Lung (tissue), 12 donors: ENCODE measurements around the gene C18orf63. TPM values are rescaled to one million over a fixed set of nuclear protein-coding genes. Genes with fewer than 3 reads are reported as not detected.

Source experiments
- ATAC-seq: fragments of 200-7000 bp; cut with Tn5 transposase; one replicate; pipeline ENCODE4 v1.9.1; 2020; ENCODE audit warnings: moderate number of reproducible peaks; ENCODE audit not compliant: insufficient read depth, low FRiP score
- DNase-seq, 3 donors: peaks; one replicate each; pipeline ENCODE4 v3.0.0-alpha.2; 2013 to 2017
- H3K27ac ChIP-seq, 2 donors: one replicate each; pipeline ENCODE4 v1.5.1; 2013; ENCODE audit warnings: mild to moderate bottlenecking in 2 of 2, moderate library complexity in 2 of 2, control low read depth in 1 of 2, inconsistent platforms in 1 of 2, low read depth in 1 of 2, low read length in 1 of 2
- H3K27me3 ChIP-seq, 3 donors: one replicate each; pipeline ENCODE4 v1.5.1; 2013; ENCODE audit warnings: low read length in 2 of 3; ENCODE audit not compliant: control insufficient read depth in 3 of 3, insufficient read depth in 3 of 3
- H3K36me3 ChIP-seq, 4 donors: one replicate each; pipeline ENCODE4 v1.5.1; 2013; ENCODE audit warnings: low read length in 4 of 4, mild to moderate bottlenecking in 1 of 4, moderate library complexity in 1 of 4; ENCODE audit not compliant: control insufficient read depth in 4 of 4, insufficient read depth in 4 of 4
- H3K4me1 ChIP-seq, 5 donors: one replicate each; pipeline ENCODE4 v1.5.1; 2013; ENCODE audit warnings: low read length in 5 of 5, mild to moderate bottlenecking in 2 of 5, moderate library complexity in 1 of 5; ENCODE audit not compliant: control insufficient read depth in 5 of 5, insufficient read depth in 5 of 5
- H3K4me3 ChIP-seq: one replicate; pipeline ENCODE4 v1.5.1; 2013; ENCODE audit warnings: mild to moderate bottlenecking, control low read depth, moderate library complexity
- H3K9ac ChIP-seq, 2 donors: one replicate each; pipeline ENCODE4 v1.5.1; 2013; ENCODE audit warnings: low read length in 2 of 2, control low read depth in 1 of 2; ENCODE audit not compliant: insufficient read depth in 1 of 2
- H3K9me3 ChIP-seq, 4 donors: one replicate each; pipeline ENCODE4 v1.5.1; 2013; ENCODE audit warnings: low read length in 3 of 4, mild to moderate bottlenecking in 1 of 4, moderate library complexity in 1 of 4; ENCODE audit not compliant: control insufficient read depth in 4 of 4, insufficient read depth in 3 of 4
- CTCF ChIP-seq: IDR thresholded peaks from 2 replicates; pipeline ENCODE4 v1.5.1; 2012; ENCODE audit warnings: mild to moderate bottlenecking; ENCODE audit errors: control extremely low read depth, extremely low read depth
- WGBS, 2 donors: extraction: QIAGEN DNeasy Blood & Tissue Kit; methylation state at CpG; one replicate each; pipeline ENCODE4 v1.1.7; 2013; 5-methylcytosine and 5-hydroxymethylcytosine counted together
- polyA plus RNA-seq, 2 donors: library from polyadenylated mRNA; stranded (reverse); fragments of 200-250 nt; gene quantifications; one replicate each; pipeline ENCODE4 v1.2.1, GENCODE V29; 2013
- total RNA-seq, 2 donors: library from RNA; depleted of rRNA in 1 of 2; stranded (reverse); fragments of >200 nt in 1 of 2; gene quantifications; one replicate each; pipeline ENCODE4 v1.2.1, GENCODE V29; 2014 to 2021
- donor health status: control.
- donor health status: control.
- donor health status: Bipolar disorder and iron deficiency.
- donor health status: healthy.
- donor health status: DM: yes; HTN: yes; CAD: no.

C18orf63 gene
- total and polyA plus RNA-seq, 4 donors: 0.14 to 0.55 (median 0.38) TPM

DNA sequence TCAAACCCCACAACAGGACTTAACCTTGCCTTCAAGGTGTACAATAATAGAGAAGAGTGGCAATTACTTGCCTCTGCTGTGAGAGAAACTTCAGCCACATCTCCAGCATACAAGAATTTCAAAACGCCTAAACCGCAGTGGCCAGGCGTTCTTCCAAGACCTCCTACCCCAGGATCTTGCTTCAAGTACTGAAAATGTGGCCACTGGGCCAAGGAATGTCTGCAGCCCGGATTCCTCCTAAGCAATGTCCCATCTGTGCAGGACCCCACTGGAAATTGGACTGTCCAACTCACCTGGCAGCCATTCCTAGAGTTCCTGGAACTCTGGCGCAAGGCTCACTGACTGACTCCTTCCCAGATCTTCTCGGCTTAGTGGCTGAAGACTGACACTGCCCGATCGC is 21.1 kb upstream of the C18orf63 start:
- WGBS, 2 donors: 92 to 95% methylated on average over 8 of the region's 8 CpGs
- DNase-seq: no peak

DNA sequence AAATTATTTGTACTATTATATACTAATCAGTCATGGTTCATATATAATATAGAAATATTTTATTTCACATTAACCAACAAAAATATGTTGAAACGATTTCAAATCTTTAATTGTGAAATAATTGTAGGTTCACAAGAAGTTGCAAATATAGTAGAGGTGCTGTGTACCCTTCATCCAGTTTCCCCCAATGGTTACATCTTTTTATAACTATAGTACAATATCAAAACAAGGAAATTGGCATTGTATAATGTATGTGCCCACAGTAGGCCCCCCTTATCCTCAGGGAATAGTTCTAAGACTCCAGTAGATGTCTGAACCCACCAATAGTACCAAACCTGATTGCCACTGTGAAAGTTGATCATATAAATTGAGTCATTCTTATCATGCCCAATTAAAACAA is 16.5 kb upstream of the C18orf63 start:
- 83 to 90% methylated on average over 1 of the region's 1 CpG for WGBS, 2 donors
- Histone ChIP-seq H3K9me3 (no peaks in the 10 kb centered on the region), H3K27me3 (no peaks in the 10 kb centered on the region), H3K4me1 (peaks cover 0 to 2% (median 0%) of the 10 kb centered on the region in 5 donors), H3K27ac (no peak overlapping the region), H3K4me3 (no peak overlapping the region), H3K36me3 (no peaks in the 10 kb centered on the region), H3K9ac (no peak overlapping the region)
- TF ChIP-seq CTCF: no peak
- DNase-seq: no peak
- no peak for ATAC-seq

More for the DNA sequence above, 21.1 kb upstream of the C18orf63 start:
- Histone ChIP-seq H3K27me3 (no peaks in the 10 kb centered on the region), H3K4me1 (peaks cover 0 to 15% (median 1%) of the 10 kb centered on the region in 5 donors), H3K9ac (no peak overlapping the region), H3K9me3 (no peaks in the 10 kb centered on the region), H3K36me3 (peaks cover 0 to 3% (median 0%) of the 10 kb centered on the region in 4 donors), H3K27ac (no peak overlapping the region), H3K4me3 (no peak overlapping the region)
- ATAC-seq: no peak
- no peak for TF ChIP-seq CTCF

DNA sequence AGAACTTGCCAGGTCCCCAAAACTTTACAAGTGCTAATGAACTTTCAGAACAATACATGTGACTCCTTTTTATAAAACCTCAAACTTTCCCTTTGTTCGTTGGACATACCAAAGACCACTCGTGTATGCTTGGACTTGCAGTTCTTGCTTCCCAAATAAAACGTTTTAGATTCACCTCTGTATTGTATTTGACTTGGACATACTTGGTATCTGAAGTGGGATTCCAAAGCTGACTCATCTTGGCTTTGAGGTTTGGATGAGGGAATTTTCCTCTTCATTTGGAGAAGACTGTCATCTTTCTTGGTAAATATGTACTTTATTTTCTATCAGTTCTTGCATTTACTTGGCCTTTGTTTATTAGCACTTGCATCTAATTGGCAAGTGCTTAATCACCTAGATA is 15.9 kb upstream of the C18orf63 start:
- H3K36me3 ChIP-seq: no peaks in the 10 kb centered on the region
- no peak for TF ChIP-seq CTCF
- peaks cover 0 to 2% (median 0%) of the 10 kb centered on the region in 5 donors for H3K4me1 ChIP-seq
- H3K27me3 ChIP-seq: no peaks in the 10 kb centered on the region
- H3K4me3 ChIP-seq: no peak overlapping the region
- 62 to 85% methylated on average over 3 of the region's 3 CpGs for WGBS, 2 donors
- ATAC-seq (no peak), DNase-seq (no peak)
- no peaks in the 10 kb centered on the region for H3K9me3 ChIP-seq
- no peak overlapping the region for H3K9ac ChIP-seq
- H3K27ac ChIP-seq: no peak overlapping the region

GRCh38 chr18:74303306-74303705 is 12.3 kb upstream of the C18orf63 start:
- Histone ChIP-seq H3K9ac (no peak overlapping the region), H3K27me3 (no peaks in the 10 kb centered on the region), H3K36me3 (no peaks in the 10 kb centered on the region), H3K4me1 (peaks cover 0 to 2% (median 0%) of the 10 kb centered on the region in 5 donors), H3K9me3 (no peaks in the 10 kb centered on the region), H3K27ac (no peak overlapping the region), H3K4me3 (no peak overlapping the region)
- TF ChIP-seq CTCF: no peak
- ATAC-seq (no peak), DNase-seq (no peak)
- WGBS, 2 donors: 68 to 79% methylated on average over 5 of the region's 5 CpGs
